ENCODE results near the gene AIPL1.

AIPL1 gene

DNA sequence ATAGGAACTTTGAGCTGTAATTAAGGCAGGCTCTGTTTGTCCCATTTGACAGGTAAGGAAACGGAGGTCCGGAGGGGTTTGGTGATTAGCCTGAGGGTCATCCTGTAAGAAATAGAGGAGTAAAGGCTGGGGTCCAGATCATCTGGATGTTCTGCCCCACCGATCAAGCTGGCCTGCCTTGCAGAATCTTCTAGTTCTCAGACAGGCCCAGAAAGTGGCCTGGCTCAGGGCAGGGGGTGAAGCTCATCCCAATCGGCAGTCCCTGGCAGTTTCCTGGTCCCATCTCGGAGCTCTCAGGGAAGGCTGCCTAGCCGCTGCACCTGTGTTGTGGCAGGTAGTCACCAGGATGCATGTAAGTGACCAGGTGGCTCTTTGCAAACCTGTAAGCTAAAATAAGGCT, 13.6 kb upstream of the AIPL1 start:
- peaks cover 0 to 71% (median 26%) of the 10 kb centered on the region in 11 experiments; a peak in 14 of 22 replicates for H4K20me1 ChIP-seq
- peaks cover 0 to 54% (median 48%) of the 10 kb centered on the region in 11 experiments; a peak in 18 of 22 replicates for H3K36me3 ChIP-seq

DNA sequence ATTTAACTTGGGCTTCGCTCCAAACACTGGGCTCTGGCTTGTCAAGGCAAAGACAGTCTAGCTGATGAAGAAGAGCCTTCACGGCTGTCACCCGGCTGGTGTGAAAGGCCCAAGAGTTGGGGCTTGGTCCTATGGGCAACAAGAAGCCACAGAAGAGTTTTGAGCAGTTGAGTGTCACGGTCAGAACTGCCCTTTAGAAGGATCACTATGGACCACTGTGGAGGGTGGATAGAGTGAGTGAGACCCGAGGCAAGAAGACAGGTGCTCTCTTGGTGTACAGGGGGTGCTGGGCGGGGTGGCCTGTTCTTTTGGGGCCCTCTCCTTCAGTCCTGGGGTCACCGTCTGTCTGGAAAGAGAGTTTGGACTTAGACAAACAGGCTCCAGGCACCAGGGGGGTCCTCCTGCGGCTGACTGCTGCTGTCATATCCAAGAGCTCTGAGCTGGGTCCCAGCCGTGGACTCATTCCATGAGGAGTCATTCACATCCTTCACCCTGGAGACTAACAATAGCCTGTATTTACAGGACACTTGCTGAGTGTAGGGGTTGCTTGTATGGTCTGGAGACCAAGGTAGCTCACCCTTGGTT, 11.7 kb upstream of the AIPL1 start:
- Histone ChIP-seq H3K4me2 (no peak overlapping the region), H3K9ac (no peak overlapping the region), H3K4me3 (no peak overlapping the region), H4K20me1 (peaks cover 0 to 52% (median 17%) of the 10 kb centered on the region in 11 experiments; a peak in 14 of 22 replicates), H3K27me3 (0 out of 22 replicates have a peak, but pooled peaks cover 0 to 6% (median 0%) of the 10 kb centered on the region in 11 experiments), H3K27ac (no peak overlapping the region), H3K9me3 (replicated peaks in 1 of 11) (no peaks in the 10 kb centered on the region), H3K36me3 (peaks cover 0 to 54% (median 48%) of the 10 kb centered on the region in 11 experiments; a peak in 18 of 22 replicates), H3K4me1 (peaks cover 11 to 57% (median 44%) of the 10 kb centered on the region in 10 experiments)
- no peak for TF ChIP-seq Cebpa-rat (IDR thresholded peaks at IDR 0.05)

More for the DNA sequence above, 13.6 kb upstream of the AIPL1 start:
- peaks cover 0 to 10% (median 0%) of the 10 kb centered on the region in 11 experiments; a peak in 3 of 22 replicates for H3K27me3 ChIP-seq
- H3K9ac ChIP-seq = no peak overlapping the region
- TF ChIP-seq Cebpa-rat (IDR thresholded peaks at IDR 0.05) = no peak
- H3K4me1 ChIP-seq = peaks cover 8 to 71% (median 58%) of the 10 kb centered on the region in 10 experiments
- no peaks in the 10 kb centered on the region for H3K9me3 ChIP-seq (replicated peaks in 1 of 11)
- no peak overlapping the region for H3K4me3 ChIP-seq
- no peak overlapping the region for H3K27ac ChIP-seq
- H3K4me2 ChIP-seq = no peak overlapping the region

DNA sequence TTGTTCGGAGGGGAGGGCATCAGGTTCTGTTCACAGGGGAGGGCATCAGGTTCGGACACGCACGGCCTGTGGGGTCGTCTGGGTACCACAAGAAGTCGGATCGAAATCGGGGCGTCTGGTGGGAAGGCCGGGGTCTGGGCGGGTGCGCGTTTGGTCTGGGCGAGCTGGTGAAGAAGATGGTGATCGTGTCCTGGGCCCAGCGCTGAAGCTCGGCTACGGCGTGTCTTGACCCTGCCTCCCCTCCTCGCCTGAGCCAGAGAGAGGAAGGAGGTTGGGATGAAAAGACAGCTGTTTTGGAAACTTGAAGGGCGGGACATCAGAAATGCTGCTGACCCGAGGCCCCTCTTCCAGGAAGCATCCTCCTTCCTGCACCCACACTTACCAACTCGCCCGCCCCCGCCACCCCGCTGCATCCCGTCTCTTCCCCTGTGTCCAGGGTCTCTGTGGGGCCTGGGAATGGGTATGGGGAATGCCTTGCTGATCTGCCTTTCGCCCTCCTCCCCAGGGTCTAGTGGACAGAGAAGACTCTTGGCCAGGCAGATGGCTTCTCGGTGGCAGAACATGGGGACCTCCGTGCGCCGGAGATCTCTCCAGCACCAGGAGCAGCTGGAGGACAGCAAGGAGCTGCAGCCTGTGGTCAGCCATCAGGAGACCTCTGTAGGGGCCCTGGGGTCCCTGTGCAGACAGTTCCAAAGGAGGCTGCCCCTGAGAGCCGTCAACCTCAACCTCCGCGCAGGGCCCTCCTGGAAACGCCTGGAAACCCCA, 9.8 kb upstream of the AIPL1 start:
- no peak for TF ChIP-seq Cebpa-rat (IDR thresholded peaks at IDR 0.05)
- Histone ChIP-seq H3K4me2 (peak overlapping the region; percentile 85 to 100 (median 94)), H3K27ac (peak overlapping the region in 9 of 11 experiments; percentile 17 to 99 (median 94); a peak in 12 of 22 replicates), H3K9ac (peak overlapping the region; percentile 38 to 95 (median 87); a peak in 20 of 22 replicates), H3K36me3 (peaks cover 0 to 47% (median 43%) of the 10 kb centered on the region in 11 experiments; a peak in 18 of 22 replicates), H3K4me1 (peaks cover 11 to 38% (median 27%) of the 10 kb centered on the region in 10 experiments), H3K27me3 (no peaks in the 10 kb centered on the region), H3K4me3 (peak overlapping the region; percentile 60 to 82 (median 68)), H4K20me1 (peaks cover 0 to 40% (median 8%) of the 10 kb centered on the region in 11 experiments; a peak in 12 of 22 replicates), H3K9me3 (replicated peaks in 1 of 11) (no peaks in the 10 kb centered on the region)

DNA sequence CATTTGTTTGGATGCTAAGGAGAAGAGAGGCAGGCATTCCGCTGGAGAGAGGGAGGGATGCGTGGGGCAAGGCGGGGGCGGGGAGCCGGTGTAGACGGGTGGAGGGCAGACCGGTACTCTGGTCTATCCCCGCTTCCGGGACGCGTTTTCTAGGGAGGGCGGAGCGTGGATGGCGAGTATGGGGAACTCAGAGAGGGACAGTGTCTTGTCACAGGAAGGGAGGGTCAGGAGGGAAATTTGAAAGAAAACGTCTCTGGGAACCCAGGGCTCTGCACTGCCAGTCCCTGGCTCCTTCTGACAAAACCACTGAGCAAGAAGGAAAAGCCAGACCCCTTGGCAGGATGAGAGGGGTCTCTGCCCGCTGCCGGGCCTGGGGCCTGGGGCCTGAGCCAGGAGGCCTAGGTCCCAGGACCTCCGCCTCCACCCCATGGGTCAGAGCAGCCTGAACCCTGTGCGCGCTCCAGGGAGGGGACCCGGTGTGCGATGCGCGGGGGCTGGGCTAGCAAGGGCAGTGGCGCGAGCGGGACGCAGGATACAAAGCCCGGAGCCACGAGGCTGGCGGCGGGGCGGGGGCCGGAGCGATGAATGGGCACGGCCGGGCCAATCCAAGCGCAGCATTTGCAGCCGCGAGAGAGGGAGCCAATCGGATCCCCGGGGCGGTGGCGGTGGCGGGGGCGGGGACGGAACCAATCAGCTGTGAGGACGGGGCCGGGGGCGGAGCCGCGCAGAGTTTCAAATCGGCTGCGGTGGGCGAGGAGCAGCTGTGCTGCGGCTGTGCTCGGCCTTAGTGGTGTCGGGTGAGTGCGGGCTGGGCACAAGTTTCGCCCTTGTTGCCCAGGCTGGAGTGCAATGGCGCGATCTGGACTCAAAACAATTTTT, 9.0 kb upstream of the AIPL1 start, which contains the start of gene PIMREG:
PIMREG (plus strand) TSS at position 764 of the 879 bp plus-strand sequence. CDS start 656 bp downstream, outside the sequence.
- Histone ChIP-seq H3K27me3 (no peaks in the 10 kb centered on the region), H3K4me2 (peak within 1 kb of the TSS; percentile 90 to 100 (median 96)), H3K36me3 (peaks cover 0 to 38% (median 35%) of the 10 kb centered on the region in 11 experiments; a peak in 18 of 22 replicates), H4K20me1 (peaks cover 0 to 32% (median 0%) of the 10 kb centered on the region in 11 experiments; a peak in 9 of 22 replicates), H3K4me3 (peak within 1 kb of the TSS; percentile 60 to 82 (median 68)), H3K9me3 (replicated peaks in 1 of 11) (no peaks in the 10 kb centered on the region), H3K4me1 (peaks cover 11 to 33% (median 23%) of the 10 kb centered on the region in 10 experiments), H3K9ac (peak within 1 kb of the TSS; percentile 68 to 95 (median 87)), H3K27ac (peak within 1 kb of the TSS; percentile 27 to 99 (median 94); a peak in 21 of 22 replicates)
- no peak for TF ChIP-seq Cebpa-rat (IDR thresholded peaks at IDR 0.05)

DNA sequence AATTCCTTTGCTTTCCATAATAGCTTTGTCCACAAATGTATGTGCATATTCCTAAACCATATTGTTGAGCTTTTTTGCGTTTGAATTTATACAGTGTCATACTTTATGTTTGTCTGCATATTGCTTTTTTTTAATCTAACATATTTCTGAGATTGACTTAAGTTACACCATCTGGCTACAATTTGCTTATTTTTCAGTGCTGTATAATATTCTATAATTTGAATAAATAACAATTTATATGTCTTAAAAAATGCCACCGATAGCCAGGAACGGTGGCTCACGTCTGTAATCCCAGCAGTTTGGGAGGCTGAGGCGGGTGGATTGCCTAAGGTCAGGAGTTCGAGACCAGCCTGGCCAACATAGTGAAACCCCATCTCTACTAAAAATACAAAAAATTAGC, 7.9 kb upstream of the AIPL1 start:
- TF ChIP-seq Cebpa-rat (IDR thresholded peaks at IDR 0.05) = no peak
- Histone ChIP-seq H3K27ac (no peak overlapping the region; a peak in 1 of 22 replicates), H3K36me3 (peaks cover 0 to 28% (median 23%) of the 10 kb centered on the region in 11 experiments; a peak in 17 of 22 replicates), H3K9ac (no peak overlapping the region), H3K4me2 (peak overlapping the region in 4 of 11 experiments; percentile 86 to 97 (median 94); a peak in 3 of 22 replicates), H4K20me1 (peaks cover 0 to 22% (median 0%) of the 10 kb centered on the region in 11 experiments; a peak in 7 of 22 replicates), H3K4me3 (no peak overlapping the region), H3K27me3 (no peaks in the 10 kb centered on the region), H3K9me3 (replicated peaks in 1 of 11) (no peaks in the 10 kb centered on the region), H3K4me1 (peaks cover 11 to 33% (median 23%) of the 10 kb centered on the region in 10 experiments)

DNA sequence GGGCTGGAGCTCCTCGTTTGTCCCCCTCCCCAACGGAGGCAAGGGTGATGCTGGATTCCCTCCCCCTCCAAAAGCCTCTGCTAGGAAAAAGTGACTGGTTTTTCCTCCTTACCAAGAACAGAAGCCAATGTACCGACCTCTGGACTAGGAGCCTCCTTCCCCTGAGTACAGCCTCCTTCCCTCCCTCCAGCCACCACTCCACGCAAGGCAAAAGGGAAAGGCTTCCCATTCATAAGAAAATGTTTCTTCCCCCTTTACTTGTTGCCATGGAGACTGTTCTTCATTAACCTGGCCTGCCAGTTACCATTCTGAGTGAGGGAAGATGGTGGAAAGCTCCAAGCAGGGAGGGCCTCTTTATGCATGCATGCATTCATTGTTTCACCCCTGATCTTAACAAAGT, 5.0 kb upstream of the AIPL1 start:
- Histone ChIP-seq H3K36me3 (no peaks in the 10 kb centered on the region), H3K4me2 (no peak overlapping the region), H4K20me1 (peaks cover 0 to 7% (median 0%) of the 10 kb centered on the region in 11 experiments; a peak in 2 of 22 replicates), H3K4me1 (peaks cover 10 to 18% (median 13%) of the 10 kb centered on the region in 10 experiments), H3K27ac (no peak overlapping the region), H3K27me3 (peaks cover 0 to 7% (median 0%) of the 10 kb centered on the region in 11 experiments; a peak in 4 of 22 replicates), H3K9me3 (replicated peaks in 1 of 11) (no peaks in the 10 kb centered on the region), H3K4me3 (no peak overlapping the region), H3K9ac (no peak overlapping the region)
- no peak for TF ChIP-seq Cebpa-rat (IDR thresholded peaks at IDR 0.05)

DNA sequence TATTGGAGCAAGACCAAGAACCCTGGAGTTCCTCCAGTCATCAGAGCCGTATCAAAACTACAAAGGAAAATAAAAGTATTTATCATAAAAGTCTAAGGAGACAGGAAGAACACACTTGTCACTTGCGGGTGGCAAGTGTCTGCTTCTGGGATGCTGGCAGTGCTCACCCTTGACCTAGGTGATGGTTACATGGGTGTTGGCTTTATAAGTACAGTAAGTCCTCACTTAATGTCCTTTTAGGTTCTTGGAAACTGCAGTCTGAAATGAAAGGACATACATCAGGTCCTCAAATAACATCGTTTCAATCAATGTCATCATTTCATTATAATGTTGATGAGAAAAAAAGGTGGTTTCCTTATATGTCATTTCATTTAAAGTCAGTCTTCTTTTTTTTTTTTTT, 3.0 kb upstream of the AIPL1 start:
- Histone ChIP-seq H3K9me3 (replicated peaks in 1 of 11) (no peaks in the 10 kb centered on the region), H3K27me3 (peaks cover 0 to 25% (median 0%) of the 10 kb centered on the region in 11 experiments; a peak in 6 of 22 replicates), H3K36me3 (no peaks in the 10 kb centered on the region), H4K20me1 (peaks cover 0 to 5% (median 0%) of the 10 kb centered on the region in 11 experiments; a peak in 2 of 22 replicates), H3K4me2 (no peak overlapping the region), H3K9ac (no peak overlapping the region), H3K27ac (no peak overlapping the region), H3K4me3 (no peak overlapping the region), H3K4me1 (peaks cover 0 to 10% (median under 1%) of the 10 kb centered on the region in 10 experiments; a peak in 6 of 20 replicates)
- TF ChIP-seq Cebpa-rat (IDR thresholded peaks at IDR 0.05) = no peak

DNA sequence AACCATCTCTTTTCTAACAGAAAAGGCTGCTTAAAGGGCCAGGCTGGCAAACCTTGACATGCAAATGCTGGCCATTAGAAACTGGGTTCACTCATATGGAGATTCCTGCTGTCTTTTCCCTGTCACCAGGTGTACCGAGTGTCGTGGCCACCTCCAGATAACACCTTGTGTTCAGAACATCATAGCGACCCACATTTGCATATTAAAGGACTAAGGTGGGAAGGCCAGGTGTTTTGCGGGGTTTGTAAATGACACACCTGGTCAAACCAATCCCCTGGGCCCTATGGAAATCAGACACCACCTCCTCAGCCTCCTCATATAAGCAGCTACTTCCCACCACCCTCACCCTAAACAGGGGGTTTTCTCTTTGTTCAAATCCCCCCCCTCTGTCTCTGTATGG, 2.5 kb upstream of the AIPL1 start:
- no peak overlapping the region for H3K4me3 ChIP-seq
- no peak for TF ChIP-seq Cebpa-rat (IDR thresholded peaks at IDR 0.05)

More for the DNA sequence above, 2.5 kb upstream of the AIPL1 start:
- peaks cover 0 to 27% (median 0%) of the 10 kb centered on the region in 11 experiments; a peak in 6 of 22 replicates for H3K27me3 ChIP-seq
- H3K4me1 ChIP-seq = peaks cover 0 to 10% (median 0%) of the 10 kb centered on the region in 10 experiments; a peak in 3 of 20 replicates
- no peaks in the 10 kb centered on the region for H3K9me3 ChIP-seq (replicated peaks in 1 of 11)
- peaks cover 0 to 5% (median 0%) of the 10 kb centered on the region in 11 experiments; a peak in 2 of 22 replicates for H4K20me1 ChIP-seq
- H3K9ac ChIP-seq = no peak overlapping the region
- H3K27ac ChIP-seq = no peak overlapping the region
- H3K4me2 ChIP-seq = no peak overlapping the region
- H3K36me3 ChIP-seq = no peaks in the 10 kb centered on the region
